Parathyroid adenoma (tissue), 2 donors: ENCODE data around the gene DEFB114.

Source experiments
- H2AFZ ChIP-seq: fragments of 300-600 bp; sonication (generic); one replicate; pipeline ENCODE4 v1.7.0; 2017; ENCODE audit warnings: antibody characterized with exemption, mild to moderate bottlenecking
- H3K27ac ChIP-seq: fragments of 300-600 bp; sonication (generic); one replicate; pipeline ENCODE4 v1.7.0; 2017
- H3K27me3 ChIP-seq: fragments of 300-600 bp; sonication (generic); one replicate; pipeline ENCODE4 v1.7.0; 2017; ENCODE audit warnings: low read length; ENCODE audit not compliant: control insufficient read depth, insufficient read depth
- H3K36me3 ChIP-seq: fragments of 300-600 bp; sonication (generic); one replicate; pipeline ENCODE4 v1.7.0; 2017; ENCODE audit warnings: low read length; ENCODE audit not compliant: control insufficient read depth, insufficient read depth
- H3K4me1 ChIP-seq: fragments of 300-600 bp; sonication (generic); one replicate; pipeline ENCODE4 v1.7.0; 2017; ENCODE audit warnings: control low read depth
- H3K4me2 ChIP-seq: fragments of 300-600 bp; sonication (generic); one replicate; pipeline ENCODE4 v1.7.0; 2017; ENCODE audit warnings: low read length
- H3K4me3 ChIP-seq: fragments of 300-600 bp; sonication (generic); one replicate; pipeline ENCODE4 v1.7.0; 2017; ENCODE audit warnings: low read depth, low read length
- H3K79me2 ChIP-seq: fragments of 300-600 bp; sonication (generic); one replicate; pipeline ENCODE4 v1.7.0; 2017; ENCODE audit warnings: control low read depth
- H3K9ac ChIP-seq: fragments of 300-600 bp; sonication (generic); one replicate; pipeline ENCODE4 v1.7.0; 2017; ENCODE audit warnings: mild to moderate bottlenecking
- H3K9me3 ChIP-seq: fragments of 300-600 bp; sonication (generic); one replicate; pipeline ENCODE4 v1.7.0; 2017; ENCODE audit warnings: low read length; ENCODE audit not compliant: control insufficient read depth
- TF ChIP-seq, protein P1 (sequence below): fragments of 300-600 bp; sonication (generic); IDR thresholded peaks from one replicate; pipeline ENCODE4 v1.7.0; 2017; ENCODE audit warnings: antibody characterized with exemption, mild to moderate bottlenecking
- donor health status: primary hyperparathyroidism.

DEFB114 gene

DNA sequence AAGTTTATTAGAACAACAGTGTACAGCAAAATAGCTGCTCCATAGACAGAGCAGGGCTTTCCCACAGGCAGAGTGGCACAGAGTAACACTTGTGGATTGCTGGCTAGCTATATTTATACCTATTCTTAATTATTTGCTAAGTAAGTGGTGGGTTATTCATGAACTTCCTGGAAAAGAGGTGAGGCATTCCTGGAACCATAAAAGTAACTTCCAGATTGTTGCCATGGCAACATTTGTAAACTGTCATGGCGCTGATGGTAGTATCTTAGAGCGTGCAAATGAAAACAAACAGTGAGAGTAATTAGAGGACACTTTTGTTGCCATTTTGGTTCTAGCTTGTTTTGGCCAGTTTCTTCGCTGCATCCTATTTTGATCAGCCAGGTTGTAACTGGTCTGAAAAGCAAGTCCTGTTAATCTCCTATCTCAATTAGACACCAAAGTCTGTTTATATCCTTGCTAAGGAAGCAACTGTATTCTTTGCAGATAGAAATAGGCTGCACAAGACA, 23.9 kb downstream of the DEFB114 start:
- H3K36me3 ChIP-seq: no peaks in the 10 kb centered on the region
- no peak overlapping the region for H3K27ac ChIP-seq
- no peak overlapping the region for H3K4me3 ChIP-seq
- H3K79me2 ChIP-seq: no peaks in the 10 kb centered on the region
- no peak overlapping the region for H3K9ac ChIP-seq
- TF ChIP-seq, protein P1, sequence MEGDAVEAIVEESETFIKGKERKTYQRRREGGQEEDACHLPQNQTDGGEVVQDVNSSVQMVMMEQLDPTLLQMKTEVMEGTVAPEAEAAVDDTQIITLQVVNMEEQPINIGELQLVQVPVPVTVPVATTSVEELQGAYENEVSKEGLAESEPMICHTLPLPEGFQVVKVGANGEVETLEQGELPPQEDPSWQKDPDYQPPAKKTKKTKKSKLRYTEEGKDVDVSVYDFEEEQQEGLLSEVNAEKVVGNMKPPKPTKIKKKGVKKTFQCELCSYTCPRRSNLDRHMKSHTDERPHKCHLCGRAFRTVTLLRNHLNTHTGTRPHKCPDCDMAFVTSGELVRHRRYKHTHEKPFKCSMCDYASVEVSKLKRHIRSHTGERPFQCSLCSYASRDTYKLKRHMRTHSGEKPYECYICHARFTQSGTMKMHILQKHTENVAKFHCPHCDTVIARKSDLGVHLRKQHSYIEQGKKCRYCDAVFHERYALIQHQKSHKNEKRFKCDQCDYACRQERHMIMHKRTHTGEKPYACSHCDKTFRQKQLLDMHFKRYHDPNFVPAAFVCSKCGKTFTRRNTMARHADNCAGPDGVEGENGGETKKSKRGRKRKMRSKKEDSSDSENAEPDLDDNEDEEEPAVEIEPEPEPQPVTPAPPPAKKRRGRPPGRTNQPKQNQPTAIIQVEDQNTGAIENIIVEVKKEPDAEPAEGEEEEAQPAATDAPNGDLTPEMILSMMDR: no peak
- no peak overlapping the region for H2AFZ ChIP-seq
- no peaks in the 10 kb centered on the region for H3K4me1 ChIP-seq
- no peaks in the 10 kb centered on the region for H3K9me3 ChIP-seq
- H3K27me3 ChIP-seq: no peaks in the 10 kb centered on the region
- no peak overlapping the region for H3K4me2 ChIP-seq

DNA sequence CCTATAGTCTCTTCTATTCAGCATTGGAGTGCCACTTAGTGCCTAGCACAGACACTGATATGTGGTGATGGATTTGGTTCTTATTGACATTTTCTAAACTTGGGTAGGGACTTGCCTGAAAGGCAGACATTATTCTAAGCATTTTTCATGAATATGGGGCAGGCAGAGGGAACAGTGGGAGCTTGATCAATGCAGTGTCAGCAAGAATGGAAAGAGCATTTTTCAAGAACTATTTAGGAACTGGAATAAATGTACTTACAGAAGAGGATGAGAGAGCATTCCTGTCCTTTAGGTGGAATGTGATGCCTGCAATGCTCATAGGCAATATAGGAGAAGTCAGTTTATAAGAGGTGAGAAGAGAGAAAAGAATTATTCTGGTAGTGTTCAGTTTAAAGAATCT, 26.2 kb downstream of the DEFB114 start:
- TF ChIP-seq, protein P1: no peak
- no peak overlapping the region for H3K9ac ChIP-seq
- no peak overlapping the region for H2AFZ ChIP-seq
- H3K27ac ChIP-seq: no peak overlapping the region
- no peak overlapping the region for H3K4me3 ChIP-seq
- H3K79me2 ChIP-seq: no peaks in the 10 kb centered on the region
- H3K4me1 ChIP-seq: no peaks in the 10 kb centered on the region
- no peaks in the 10 kb centered on the region for H3K27me3 ChIP-seq
- H3K36me3 ChIP-seq: no peaks in the 10 kb centered on the region
- H3K9me3 ChIP-seq: no peaks in the 10 kb centered on the region
- no peak overlapping the region for H3K4me2 ChIP-seq

DNA sequence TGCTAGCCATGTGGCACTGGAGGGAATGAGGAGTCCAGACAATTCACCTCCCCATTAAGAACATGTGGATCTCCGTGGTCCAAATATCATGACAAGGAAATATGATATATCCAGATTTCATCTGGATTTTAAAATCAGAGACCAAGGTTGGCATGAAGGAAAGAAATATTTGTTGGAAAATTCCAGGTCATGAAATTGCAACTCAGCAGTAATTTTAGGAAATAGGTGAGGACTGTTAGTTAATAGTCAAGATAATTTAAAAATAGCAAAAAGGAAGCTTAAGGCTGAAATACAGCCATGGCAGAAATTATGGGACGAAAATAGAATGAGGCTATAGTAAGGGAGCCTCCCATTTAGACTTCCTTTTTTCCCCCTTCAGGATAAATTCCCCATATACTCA, 26.9 kb downstream of the DEFB114 start:
- Histone ChIP-seq H3K4me3 (no peak overlapping the region), H3K79me2 (no peaks in the 10 kb centered on the region), H3K9ac (no peak overlapping the region), H3K27ac (no peak overlapping the region), H3K4me1 (no peaks in the 10 kb centered on the region), H3K4me2 (no peak overlapping the region), H3K9me3 (no peaks in the 10 kb centered on the region), H3K27me3 (no peaks in the 10 kb centered on the region), H2AFZ (no peak overlapping the region), H3K36me3 (no peaks in the 10 kb centered on the region)
- TF ChIP-seq, protein P1: no peak

DNA sequence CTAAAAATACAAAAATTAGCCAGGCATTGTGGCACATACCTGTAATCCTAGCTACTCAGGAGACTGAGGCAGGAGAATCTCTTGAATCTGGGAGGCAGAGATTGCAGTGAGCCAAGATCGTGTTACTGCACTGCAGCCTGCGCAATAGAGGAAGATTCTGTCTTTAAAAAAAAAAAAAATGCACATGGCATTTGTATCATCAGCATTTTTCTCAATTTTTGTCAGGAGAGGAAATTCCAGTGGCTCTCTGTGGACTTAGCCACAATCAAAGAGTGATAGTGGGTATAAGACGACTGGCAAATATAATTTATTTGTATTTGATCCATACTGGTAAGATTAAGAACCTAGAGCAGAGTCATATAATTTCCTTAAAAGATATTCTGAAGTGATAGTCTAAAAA, 28.6 kb downstream of the DEFB114 start:
- no peaks in the 10 kb centered on the region for H3K36me3 ChIP-seq
- H3K4me3 ChIP-seq: no peak overlapping the region

DNA sequence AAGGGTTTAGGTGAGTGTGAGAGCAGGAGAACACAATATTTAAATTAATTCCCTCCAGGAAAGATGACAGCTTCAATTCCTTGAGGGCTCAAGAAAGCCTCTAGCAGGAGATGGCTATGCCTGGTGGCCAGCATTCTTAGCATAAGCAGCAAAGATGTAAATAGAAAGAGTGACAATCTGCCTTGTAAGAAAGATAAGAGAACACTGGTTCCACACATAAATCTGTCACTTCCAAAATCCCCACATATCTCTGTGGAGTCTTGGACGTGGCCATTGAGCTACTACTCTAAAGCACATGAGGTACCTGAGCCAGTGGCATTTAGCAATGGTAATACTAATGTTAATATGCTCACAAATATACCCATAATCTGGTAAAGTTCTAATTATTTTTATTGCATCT, 29.2 kb downstream of the DEFB114 start:
- Histone ChIP-seq H3K36me3 (no peaks in the 10 kb centered on the region), H3K9me3 (no peaks in the 10 kb centered on the region), H3K9ac (no peak overlapping the region), H3K4me2 (no peak overlapping the region), H3K4me3 (no peak overlapping the region), H3K79me2 (no peaks in the 10 kb centered on the region), H3K27ac (no peak overlapping the region), H3K4me1 (no peaks in the 10 kb centered on the region), H2AFZ (no peak overlapping the region), H3K27me3 (no peaks in the 10 kb centered on the region)
- TF ChIP-seq, protein P1: no peak

More for the DNA sequence above, 28.6 kb downstream of the DEFB114 start:
- Histone ChIP-seq H2AFZ (no peak overlapping the region), H3K9me3 (no peaks in the 10 kb centered on the region), H3K27me3 (no peaks in the 10 kb centered on the region), H3K9ac (no peak overlapping the region), H3K27ac (no peak overlapping the region), H3K4me2 (no peak overlapping the region), H3K4me1 (no peaks in the 10 kb centered on the region), H3K79me2 (no peaks in the 10 kb centered on the region)
- TF ChIP-seq, protein P1: no peak
